K562 (cell line): ENCODE measurements around the gene PRELID1. TPM values are rescaled to one million over a fixed set of nuclear protein-coding genes. Genes with fewer than 3 reads are reported as not detected.

Experiments used
- BCL6 ChIP-seq: fragments of 250-450 bp; sonication (Bioruptor Pico); IDR thresholded peaks from 2 replicates; pipeline ENCODE4 v1.4.0; 2020
- BDP1 ChIP-seq: IDR thresholded peaks from 3 replicates; pipeline ENCODE4 v1.6.1; 2011; ENCODE audit not compliant: insufficient read length, insufficient read depth
- DDX20 ChIP-seq: fragments of 450-650 bp; IDR thresholded peaks from 2 replicates; pipeline ENCODE4 v1.6.1; 2016; ENCODE audit warnings: missing genetic modification characterization, low read depth, mild to moderate bottlenecking, missing compliant biosample characterization, moderate library complexity
- ELK3 ChIP-seq: fragments of 450-650 bp; formaldehyde crosslinking; IDR thresholded peaks from 2 replicates; pipeline ENCODE4 v1.4.0; 2020; ENCODE audit warnings: mild to moderate bottlenecking
- ETV6 ChIP-seq, 3 experiments: fragments of 150-350 bp in 1 of 3; sonication (generic) in 1 of 3; formaldehyde crosslinking in 1 of 3; IDR thresholded peaks; 2 replicates each; pipeline versions ENCODE4 v1.6.1 to v1.8.0; 2014 to 2022; ENCODE audit warnings: borderline replicate concordance in 2 of 3, low read depth in 2 of 3, antibody characterized with exemption in 1 of 3, low read length in 1 of 3, mild to moderate bottlenecking in 1 of 3, missing genetic modification reagents in 1 of 3
- GMEB1 ChIP-seq: fragments of 250-450 bp; sonication (Bioruptor Pico); IDR thresholded peaks from 2 replicates; pipeline ENCODE4 v1.4.0; 2020; ENCODE audit warnings: mild to moderate bottlenecking
- GTF2B ChIP-seq: IDR thresholded peaks from 2 replicates; pipeline ENCODE4 v1.6.1; 2011; ENCODE audit not compliant: insufficient read length; ENCODE audit errors: extremely low read depth
- KLF6 ChIP-seq: fragments of 250-450 bp; sonication (Bioruptor Pico); IDR thresholded peaks from 2 replicates; pipeline ENCODE4 v1.4.0; 2020; ENCODE audit warnings: mild to moderate bottlenecking, moderate library complexity, borderline replicate concordance
- MEF2D ChIP-seq: conservative IDR thresholded peaks from 2 replicates; pipeline ENCODE4 v1.6.1; 2016; ENCODE audit warnings: low read depth, missing genetic modification characterization, missing compliant biosample characterization
- PHF20 ChIP-seq: fragments of 450-650 bp; IDR thresholded peaks from 2 replicates; pipeline ENCODE4 v1.6.1; 2018; ENCODE audit not compliant: partially characterized antibody
- RBM34 ChIP-seq: fragments of 200-400 bp; formaldehyde crosslinking; IDR thresholded peaks from 2 replicates; pipeline ENCODE4 v1.6.1; 2018; ENCODE audit warnings: low read length, borderline replicate concordance; ENCODE audit not compliant: insufficient read depth
- SIN3B ChIP-seq: fragments of 450-650 bp; IDR thresholded peaks from 2 replicates; pipeline ENCODE4 v1.6.1; 2017; ENCODE audit warnings: low read depth, mild to moderate bottlenecking, moderate library complexity
- SMARCB1 ChIP-seq: IDR thresholded peaks from 2 replicates; pipeline ENCODE4 v1.6.1; 2011; ENCODE audit warnings: improper control_type of control experiment, low read depth; ENCODE audit not compliant: insufficient read length
- SP1 ChIP-seq: sonication (generic); formaldehyde crosslinking; IDR thresholded peaks from 2 replicates; pipeline ENCODE4 v1.8.1; 2022; ENCODE audit warnings: mild to moderate bottlenecking, missing genetic modification reagents
- TCFL5 ChIP-seq: fragments of 250-450 bp; sonication (Bioruptor Pico); conservative IDR thresholded peaks from 2 replicates; pipeline ENCODE4 v1.6.1; 2021; ENCODE audit warnings: mild to moderate bottlenecking, moderate library complexity, matching md5 sums
- TEAD2 ChIP-seq: fragments of 450-650 bp; IDR thresholded peaks from 2 replicates; pipeline ENCODE4 v1.6.1; 2016; ENCODE audit warnings: missing genetic modification characterization, control low read depth, missing compliant biosample characterization
- TFAM ChIP-seq: fragments of 250-450 bp; sonication (Bioruptor Pico); conservative IDR thresholded peaks from 2 replicates; pipeline ENCODE4 v1.5.0; 2021; ENCODE audit warnings: mild to moderate bottlenecking, moderate library complexity
- TRIM28 ChIP-seq: fragments of 450-650 bp; IDR thresholded peaks from 2 replicates; pipeline ENCODE4 v1.6.1; 2017
- ZEB2 ChIP-seq: fragments of 450-650 bp; IDR thresholded peaks from 2 replicates; pipeline ENCODE4 v1.6.1; 2016
- ZKSCAN8 ChIP-seq: fragments of 200-800 bp; sonication (Bioruptor generic); IDR thresholded peaks from 2 replicates; pipeline ENCODE4 v1.6.1; 2016; ENCODE audit warnings: missing genetic modification characterization, missing compliant biosample characterization
- ZNF165 ChIP-seq: fragments of 250-450 bp; sonication (Bioruptor Pico); IDR thresholded peaks from 2 replicates; pipeline ENCODE4 v1.4.0; 2020; ENCODE audit warnings: borderline replicate concordance
- ZNF175 ChIP-seq: fragments of 200-800 bp; sonication (Bioruptor generic); IDR thresholded peaks from 2 replicates; pipeline ENCODE4 v1.6.1; 2016; ENCODE audit warnings: low read depth, mild to moderate bottlenecking, missing genetic modification characterization, missing compliant biosample characterization
- ZNF280B ChIP-seq: fragments of 250-450 bp; sonication (Bioruptor Pico); IDR thresholded peaks from 2 replicates; pipeline ENCODE4 v1.5.1; 2021; ENCODE audit warnings: mild to moderate bottlenecking
- ZZZ3 ChIP-seq: fragments of 450-650 bp; IDR thresholded peaks from 2 replicates; pipeline ENCODE4 v1.6.1; 2016; ENCODE audit warnings: antibody characterized with exemption, mild to moderate bottlenecking, moderate library complexity
- polyA plus RNA-seq, 8 experiments: library from polyadenylated mRNA; depleted of rRNA in 4 of 8; stranded (reverse) in 5 of 8; unstranded in 3 of 8; fragments of >200 nt; fragmentation: Nextera tagmentation in 2 of 8; fragmentation: Illumina TruSeq in 1 of 8; extraction: Ambion mirVana in 2 of 8; extraction: Trizol in 1 of 8; gene quantifications; 2 replicates each; pipeline versions ENCODE4 v1.2.1 to v1.2.3, GENCODE V29; 2011 to 2014; ENCODE audit warnings: inconsistent platforms in 1 of 8, missing spikeins in 1 of 8
- total RNA-seq, 7 experiments: library from RNA; depleted of rRNA in 6 of 7; stranded (reverse); fragments of >200 nt in 6 of 7; fragmentation: Illumina TruSeq in 2 of 7; extraction: Trizol in 2 of 7; gene quantifications; 2 replicates each; pipeline versions ENCODE4 v1.2.1 to v1.2.3, GENCODE V29; 2011 to 2021; ENCODE audit warnings: low replicate concordance in 1 of 7

The PRELID1 gene
- total and polyA plus RNA-seq, 9 of the 15 experiments (the other 6 are each of a cell fraction or from before 2014, with no cell fraction given), result 40.1 to 484 (median 340) TPM

GRCh38 chr5:177351392-177352329 lies 48.1 kb downstream of the PRELID1 start, which contains the start of gene LMAN2 (continued):
- TF ChIP-seq ELK3, result no peak
- TF ChIP-seq ZZZ3, result no peak
- no peak for TF ChIP-seq BDP1
- TF ChIP-seq BCL6 (CRISPR knock-in tag), result no peak
- TF ChIP-seq TCFL5 (CRISPR knock-in tag), result no peak
- peak; percentile 99 for TF ChIP-seq PHF20
- TF ChIP-seq RBM34, result no peak
- TF ChIP-seq TFAM, result no peak
- TF ChIP-seq ETV6 (IDR thresholded peaks at IDR 0.05; ENCODE audit: borderline replicate concordance in 1 of 2, low read depth in 2 of 2, low read length in 1 of 2), result no peak
- TF ChIP-seq ETV6 (CRISPR knock-in tag; IDR thresholded peaks at IDR 0.05; ENCODE audit: borderline replicate concordance), result no peak
- no peak for TF ChIP-seq SMARCB1
- TF ChIP-seq DDX20, result no peak
- no peak for TF ChIP-seq GTF2B
- TF ChIP-seq TRIM28, result peak; percentile 83
- TF ChIP-seq GMEB1, result peak; percentile 85
- no peak for TF ChIP-seq ZKSCAN8 (CRISPR knock-in tag)
- no peak for TF ChIP-seq ZNF175 (CRISPR knock-in tag)
- TF ChIP-seq KLF6, result no peak
- TF ChIP-seq SP1 (CRISPR knock-in tag), result peak; percentile 91
- TF ChIP-seq SIN3B, result peak; percentile 98
- peak; percentile 98 for TF ChIP-seq ZEB2
- no peak for TF ChIP-seq TEAD2 (tag)
- TF ChIP-seq ZNF280B, result no peak
- TF ChIP-seq MEF2D (tag), result 0 out of 2 replicates have a peak, but pooled peaks have one; percentile 21
- TF ChIP-seq ZNF165, result 0 out of 2 replicates have a peak, but pooled peaks have one; percentile 31
